ENCODE results near the gene NRDC.

DNA sequence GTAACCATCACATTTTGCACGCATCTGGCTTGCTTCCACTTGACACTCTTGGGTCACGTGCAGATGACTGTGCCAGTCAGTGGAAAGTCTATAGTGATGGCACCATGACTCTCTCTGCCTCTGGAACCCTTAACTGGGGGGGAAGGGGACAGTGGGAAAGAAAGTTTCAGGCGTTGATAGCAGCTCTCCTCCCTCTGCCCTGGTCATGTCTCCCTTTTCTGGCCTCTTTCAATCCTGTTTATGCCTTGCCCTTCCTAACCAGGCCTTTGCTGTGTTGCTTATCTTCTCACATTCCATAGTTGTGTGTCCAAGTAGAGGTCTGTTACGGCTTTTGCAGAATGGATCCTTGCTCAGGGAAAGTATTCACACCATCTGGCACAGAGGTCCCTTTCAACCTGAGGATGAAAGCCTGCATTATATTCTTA is 93.5 kb downstream of the NRDC start:
- TF ChIP-seq POLR2A (IDR thresholded peaks at IDR 0.05) (no peak), CTCF (IDR thresholded peaks at IDR 0.05) (no peak)

Measured in tibial nerve (tissue), 3 donors.